ENCODE results near the gene KMO.

The KMO gene

GRCh38 chr1:241615043-241615974 is 83.1 kb downstream of the KMO start:
- no peak for DNase-seq (ENCODE audit: low read depth)
- TF ChIP-seq POLR2A (IDR thresholded peaks at IDR 0.05; ENCODE audit: extremely low read depth, insufficient read length) (no peak), CTCF (IDR thresholded peaks at IDR 0.05; ENCODE audit: low read depth, low read length) (no peak), MYC (IDR thresholded peaks at IDR 0.05; ENCODE audit: low read depth, low read length) (no peak)
- TF ChIP-seq, protein P1, sequence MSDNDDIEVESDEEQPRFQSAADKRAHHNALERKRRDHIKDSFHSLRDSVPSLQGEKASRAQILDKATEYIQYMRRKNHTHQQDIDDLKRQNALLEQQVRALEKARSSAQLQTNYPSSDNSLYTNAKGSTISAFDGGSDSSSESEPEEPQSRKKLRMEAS (IDR thresholded peaks at IDR 0.05; ENCODE audit: low read depth, low read length): no peak
- no peak overlapping the region for H3K4me3 ChIP-seq (ENCODE audit: low read depth, low read length)

GRCh38 chr1:241617426-241617825 is 85.2 kb downstream of the KMO start:
- TF ChIP-seq MYC (IDR thresholded peaks at IDR 0.05; ENCODE audit: low read depth, low read length): no peak
- no peak for TF ChIP-seq POLR2A (IDR thresholded peaks at IDR 0.05; ENCODE audit: extremely low read depth, insufficient read length)
- TF ChIP-seq CTCF (IDR thresholded peaks at IDR 0.05; ENCODE audit: low read depth, low read length): no peak
- TF ChIP-seq, protein P1 (IDR thresholded peaks at IDR 0.05; ENCODE audit: low read depth, low read length): no peak
- no peak overlapping the region for H3K4me3 ChIP-seq (ENCODE audit: low read depth, low read length)
- no peak for DNase-seq (ENCODE audit: low read depth)

DNA sequence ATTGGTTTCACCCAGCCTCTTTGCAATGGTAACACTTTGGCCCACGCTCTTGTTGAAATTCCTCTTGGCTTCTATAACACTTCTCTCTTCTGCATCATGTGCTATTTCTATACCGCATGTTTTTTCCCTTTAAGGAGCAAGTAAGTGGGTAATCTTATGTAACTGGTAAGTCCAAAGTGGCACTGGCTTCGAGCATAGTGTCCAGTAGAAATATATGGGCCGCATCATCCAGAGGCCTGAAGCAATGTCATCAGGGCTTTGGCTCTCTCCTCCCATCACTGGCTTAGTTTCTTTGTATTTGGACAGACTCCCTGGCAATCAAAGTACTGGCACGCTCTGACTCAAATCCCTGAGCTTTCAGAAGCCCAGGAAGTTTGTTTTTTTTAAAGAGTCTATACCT is 90.5 kb downstream of the KMO start:
- no peak overlapping the region for H3K4me3 ChIP-seq (ENCODE audit: low read depth, low read length)
- TF ChIP-seq POLR2A (IDR thresholded peaks at IDR 0.05; ENCODE audit: extremely low read depth, insufficient read length) (no peak), MYC (IDR thresholded peaks at IDR 0.05; ENCODE audit: low read depth, low read length) (no peak), CTCF (IDR thresholded peaks at IDR 0.05; ENCODE audit: low read depth, low read length) (no peak)
- TF ChIP-seq, protein P1 (IDR thresholded peaks at IDR 0.05; ENCODE audit: low read depth, low read length): no peak
- no peak for DNase-seq (ENCODE audit: low read depth)

GRCh38 chr1:241624935-241625334 is 92.8 kb downstream of the KMO start:
- DNase-seq (ENCODE audit: low read depth): no peak
- no peak for TF ChIP-seq CTCF (IDR thresholded peaks at IDR 0.05; ENCODE audit: low read depth, low read length)
- TF ChIP-seq POLR2A (IDR thresholded peaks at IDR 0.05; ENCODE audit: extremely low read depth, insufficient read length): no peak
- TF ChIP-seq MYC (IDR thresholded peaks at IDR 0.05; ENCODE audit: low read depth, low read length): no peak
- no peak overlapping the region for H3K4me3 ChIP-seq (ENCODE audit: low read depth, low read length)

GRCh38 chr1:241627453-241628259 is 95.5 kb downstream of the KMO start:
- peak; percentile 72 for DNase-seq (ENCODE audit: low read depth)
- H3K4me3 ChIP-seq (ENCODE audit: low read depth, low read length): no peak overlapping the region

More at GRCh38 chr1:241627453-241628259, 95.5 kb downstream of the KMO start:
- TF ChIP-seq, protein P1 (IDR thresholded peaks at IDR 0.05; ENCODE audit: low read depth, low read length): no peak
- TF ChIP-seq MYC (IDR thresholded peaks at IDR 0.05; ENCODE audit: low read depth, low read length) (no peak), POLR2A (IDR thresholded peaks at IDR 0.05; ENCODE audit: extremely low read depth, insufficient read length) (no peak), CTCF (IDR thresholded peaks at IDR 0.05; ENCODE audit: low read depth, low read length) (peak; percentile 64)

Measured in NB4 (cell line).